WTC11 (cell line): ENCODE results near the gene ADORA1. TPM values are rescaled to one million over a fixed set of nuclear protein-coding genes. Genes with fewer than 3 reads are reported as not detected.

ENCODE experiments used
- ATAC-seq: fragments of 200-7000 bp; cut with Tn5 transposase; 2 replicates; pipeline ENCODE4 v1.10.0; 2021; ENCODE audit warnings: mild to moderate bottlenecking, moderate library complexity
- CTCF ChIA-PET: fragments of 300-600 bp; sonication (Branson Sonifier 250); formaldehyde crosslinking; loops from one replicate; lab custom pipeline; 2021; ENCODE audit warnings: antibody characterized with exemption; lab: Charles Lee
- POLR2A ChIA-PET: fragments of 350-600 bp; sonication (Branson Sonifier 250); formaldehyde crosslinking; loops from one replicate; lab custom pipeline; 2021; ENCODE audit warnings: antibody characterized with exemption; lab: Charles Lee
- DNase-seq: peaks from one replicate; pipeline ENCODE4 v3.0.0; 2021; ENCODE audit warnings: low spot score
- H3K27ac Mint-ChIP-seq: 2 replicates; pipeline ENCODE4 v1.8.0; 2021; ENCODE audit warnings: mixed read lengths
- H3K27me3 Mint-ChIP-seq: 2 replicates; pipeline ENCODE4 v1.8.0; 2021; ENCODE audit warnings: low read depth, mild to moderate bottlenecking, moderate library complexity, mixed read lengths
- H3K36me3 Mint-ChIP-seq: 2 replicates; pipeline ENCODE4 v1.8.0; 2021; ENCODE audit warnings: mixed read lengths
- H3K4me1 Mint-ChIP-seq: 2 replicates; pipeline ENCODE4 v1.8.0; 2022; ENCODE audit warnings: mixed read lengths
- H3K4me3 Mint-ChIP-seq: 2 replicates; pipeline ENCODE4 v1.8.0; 2021; ENCODE audit warnings: mild to moderate bottlenecking, moderate library complexity, mixed read lengths
- H3K9me3 Mint-ChIP-seq: 2 replicates; pipeline ENCODE4 v1.8.0; 2021; ENCODE audit warnings: mixed read lengths
- ATF2 ChIP-seq: sonication (generic); formaldehyde crosslinking; IDR thresholded peaks from 2 replicates; pipeline ENCODE4 v1.8.1; 2022; ENCODE audit warnings: low read depth, missing genetic modification reagents, borderline replicate concordance
- CBFB ChIP-seq: sonication (generic); formaldehyde crosslinking; IDR thresholded peaks from 2 replicates; pipeline ENCODE4 v1.8.1; 2022; ENCODE audit warnings: mild to moderate bottlenecking, low read depth, missing genetic modification reagents
- FOXK1 ChIP-seq: sonication (generic); formaldehyde crosslinking; IDR thresholded peaks from 2 replicates; pipeline ENCODE4 v1.8.0; 2022; ENCODE audit warnings: mild to moderate bottlenecking, moderate library complexity, missing genetic modification reagents
- FOXP4 ChIP-seq: sonication (generic); formaldehyde crosslinking; IDR thresholded peaks from 2 replicates; pipeline ENCODE4 v1.8.0; 2022; ENCODE audit warnings: mild to moderate bottlenecking, missing genetic modification reagents
- GABPB1 ChIP-seq: sonication (generic); formaldehyde crosslinking; IDR thresholded peaks from 2 replicates; pipeline ENCODE4 v1.8.1; 2023; ENCODE audit warnings: mild to moderate bottlenecking, missing genetic modification reagents
- GTF2I ChIP-seq: fragments of 250-450 bp; sonication (Bioruptor Pico); conservative IDR thresholded peaks from 2 replicates; pipeline ENCODE4 v1.4.0; 2021; ENCODE audit warnings: mild to moderate bottlenecking
- HMGA2 ChIP-seq: fragments of 250-450 bp; sonication (Bioruptor Pico); IDR thresholded peaks from 2 replicates; pipeline ENCODE4 v1.4.0; 2021; ENCODE audit warnings: mild to moderate bottlenecking, moderate library complexity
- MLX ChIP-seq: sonication (generic); formaldehyde crosslinking; IDR thresholded peaks from 2 replicates; pipeline ENCODE4 v1.8.1; 2023; ENCODE audit warnings: mild to moderate bottlenecking, missing genetic modification reagents, moderate library complexity
- RELA ChIP-seq: sonication (generic); formaldehyde crosslinking; IDR thresholded peaks from 2 replicates; pipeline ENCODE4 v1.8.1; 2022; ENCODE audit warnings: missing genetic modification reagents, mild to moderate bottlenecking, borderline replicate concordance
- SMAD4 ChIP-seq: sonication (generic); formaldehyde crosslinking; IDR thresholded peaks from 2 replicates; pipeline ENCODE4 v1.8.0; 2022; ENCODE audit warnings: mild to moderate bottlenecking, missing genetic modification reagents
- STAT6 ChIP-seq: sonication (generic); formaldehyde crosslinking; conservative IDR thresholded peaks from 2 replicates; pipeline ENCODE4 v1.8.1; 2023; ENCODE audit warnings: mild to moderate bottlenecking, low read depth, missing genetic modification reagents, moderate library complexity
- ZNF232 ChIP-seq: sonication (generic); formaldehyde crosslinking; IDR thresholded peaks from 2 replicates; pipeline ENCODE4 v1.8.0; 2022; ENCODE audit warnings: mild to moderate bottlenecking, missing genetic modification reagents
- ZNF423 ChIP-seq: fragments of 250-450 bp; sonication (Bioruptor Pico); IDR thresholded peaks from 2 replicates; pipeline ENCODE4 v2.1.2; 2022; ENCODE audit warnings: mild to moderate bottlenecking, moderate library complexity
- ZNF512 ChIP-seq: sonication (generic); formaldehyde crosslinking; IDR thresholded peaks from 2 replicates; pipeline ENCODE4 v1.8.1; 2022; ENCODE audit warnings: missing genetic modification reagents, borderline replicate concordance
- ZNF532 ChIP-seq: fragments of 250-450 bp; sonication (Bioruptor Pico); IDR thresholded peaks from 2 replicates; pipeline ENCODE4 v1.9.0; 2021; ENCODE audit warnings: mild to moderate bottlenecking, borderline replicate concordance
- ZNF671 ChIP-seq: fragments of 250-450 bp; sonication (Bioruptor Pico); IDR thresholded peaks from 2 replicates; pipeline ENCODE4 v1.8.0; 2021; ENCODE audit warnings: mild to moderate bottlenecking
- total RNA-seq: library from RNA; stranded (reverse); gene quantifications from 3 replicates; pipeline ENCODE4 v1.2.3, GENCODE V29; 2021
- TF ChIP-seq, protein P1 (sequence below): fragments of 250-450 bp; sonication (Bioruptor Pico); IDR thresholded peaks from 2 replicates; pipeline ENCODE4 v1.8.0; 2021; ENCODE audit warnings: mild to moderate bottlenecking
- TF ChIP-seq, protein P2 (sequence below): sonication (generic); formaldehyde crosslinking; IDR thresholded peaks from 2 replicates; pipeline ENCODE4 v1.8.1; 2023; ENCODE audit warnings: mild to moderate bottlenecking, moderate library complexity, missing genetic modification reagents
- TF ChIP-seq, protein P3 (sequence below): sonication (generic); formaldehyde crosslinking; IDR thresholded peaks from 2 replicates; pipeline ENCODE4 v1.8.0; 2022; ENCODE audit warnings: mild to moderate bottlenecking, missing genetic modification reagents

Gene ADORA1
- total RNA-seq, 1 experiment from 2014 or later: 1.8 TPM

DNA sequence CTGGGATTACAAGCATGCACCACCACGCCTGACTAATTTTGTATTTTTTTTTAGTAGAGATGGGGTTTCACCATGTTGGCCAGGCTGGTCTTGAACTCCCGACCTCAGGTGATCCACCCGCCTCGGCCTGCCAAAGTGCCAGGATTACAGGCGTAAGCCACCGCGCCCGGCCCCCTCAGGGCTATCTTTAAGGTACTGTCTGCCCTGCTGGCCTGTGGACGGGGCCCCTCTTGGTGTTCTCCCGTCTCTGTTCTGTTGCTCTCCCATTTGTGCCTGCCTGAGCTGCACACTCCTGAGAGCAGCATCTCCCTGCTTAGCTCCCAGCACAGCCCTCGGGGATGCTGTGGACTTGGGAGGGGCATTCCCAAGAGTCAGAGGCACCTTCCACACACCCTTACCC is 34.2 kb downstream of the ADORA1 start:
- H3K9me3 Mint-ChIP-seq: peaks cover 13% of the 10 kb centered on the region
- POLR2A ChIA-PET: no interaction called here

More for the DNA sequence above, 34.2 kb downstream of the ADORA1 start:
- no peak overlapping the region for H3K27ac Mint-ChIP-seq
- H3K36me3 Mint-ChIP-seq: peaks cover 3% of the 10 kb centered on the region; the same call in 1 of the 2 replicates
- H3K4me3 Mint-ChIP-seq: no peak overlapping the region
- ATAC-seq: no peak
- DNase-seq: no peak
- no peak for TF ChIP-seq ZNF532 (CRISPR knock-in tag)
- no peak for TF ChIP-seq ZNF232
- no peak for TF ChIP-seq RELA (CRISPR knock-in tag)
- TF ChIP-seq ZNF671 (CRISPR knock-in tag): no peak
- TF ChIP-seq, protein P1, sequence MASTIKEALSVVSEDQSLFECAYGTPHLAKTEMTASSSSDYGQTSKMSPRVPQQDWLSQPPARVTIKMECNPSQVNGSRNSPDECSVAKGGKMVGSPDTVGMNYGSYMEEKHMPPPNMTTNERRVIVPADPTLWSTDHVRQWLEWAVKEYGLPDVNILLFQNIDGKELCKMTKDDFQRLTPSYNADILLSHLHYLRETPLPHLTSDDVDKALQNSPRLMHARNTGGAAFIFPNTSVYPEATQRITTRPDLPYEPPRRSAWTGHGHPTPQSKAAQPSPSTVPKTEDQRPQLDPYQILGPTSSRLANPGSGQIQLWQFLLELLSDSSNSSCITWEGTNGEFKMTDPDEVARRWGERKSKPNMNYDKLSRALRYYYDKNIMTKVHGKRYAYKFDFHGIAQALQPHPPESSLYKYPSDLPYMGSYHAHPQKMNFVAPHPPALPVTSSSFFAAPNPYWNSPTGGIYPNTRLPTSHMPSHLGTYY: no peak
- TF ChIP-seq, protein P2, sequence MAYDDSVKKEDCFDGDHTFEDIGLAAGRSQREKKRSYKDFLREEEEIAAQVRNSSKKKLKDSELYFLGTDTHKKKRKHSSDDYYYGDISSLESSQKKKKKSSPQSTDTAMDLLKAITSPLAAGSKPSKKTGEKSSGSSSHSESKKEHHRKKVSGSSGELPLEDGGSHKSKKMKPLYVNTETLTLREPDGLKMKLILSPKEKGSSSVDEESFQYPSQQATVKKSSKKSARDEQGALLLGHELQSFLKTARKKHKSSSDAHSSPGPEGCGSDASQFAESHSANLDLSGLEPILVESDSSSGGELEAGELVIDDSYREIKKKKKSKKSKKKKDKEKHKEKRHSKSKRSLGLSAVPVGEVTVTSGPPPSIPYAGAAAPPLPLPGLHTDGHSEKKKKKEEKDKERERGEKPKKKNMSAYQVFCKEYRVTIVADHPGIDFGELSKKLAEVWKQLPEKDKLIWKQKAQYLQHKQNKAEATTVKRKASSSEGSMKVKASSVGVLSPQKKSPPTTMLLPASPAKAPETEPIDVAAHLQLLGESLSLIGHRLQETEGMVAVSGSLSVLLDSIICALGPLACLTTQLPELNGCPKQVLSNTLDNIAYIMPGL (CRISPR knock-in tag): no peak
- no peak for TF ChIP-seq FOXP4 (CRISPR knock-in tag)
- TF ChIP-seq GTF2I (CRISPR knock-in tag): no peak
- no peak for TF ChIP-seq HMGA2 (CRISPR knock-in tag)
- no peak for TF ChIP-seq MLX (CRISPR knock-in tag)
- TF ChIP-seq ZNF423 (CRISPR knock-in tag): no peak
- TF ChIP-seq ATF2 (CRISPR knock-in tag): no peak
- TF ChIP-seq GABPB1 (CRISPR knock-in tag): no peak
- no peak for TF ChIP-seq SMAD4 (CRISPR knock-in tag)
- TF ChIP-seq, protein P3, sequence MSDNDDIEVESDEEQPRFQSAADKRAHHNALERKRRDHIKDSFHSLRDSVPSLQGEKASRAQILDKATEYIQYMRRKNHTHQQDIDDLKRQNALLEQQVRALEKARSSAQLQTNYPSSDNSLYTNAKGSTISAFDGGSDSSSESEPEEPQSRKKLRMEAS (CRISPR knock-in tag): no peak
- no peak for TF ChIP-seq CBFB (CRISPR knock-in tag)
- TF ChIP-seq FOXK1 (CRISPR knock-in tag): no peak
- TF ChIP-seq STAT6 (CRISPR knock-in tag): no peak
- TF ChIP-seq ZNF512 (CRISPR knock-in tag): no peak
- TF ChIP-seq, all 79 proteins: peak for 0
- CTCF ChIA-PET: interaction anchor here (0.6 to 2.7 kb wide), 7 partner anchors 11 to 121 kb away, joined by 3 to 11 read pairs (median 4); no protein-coding TSS in a partner anchor
- H3K27me3 Mint-ChIP-seq: no peaks in the 10 kb centered on the region; the same call in none of the 2 replicates
- peaks cover 6% of the 10 kb centered on the region; the same call in 1 of the 2 replicates for H3K4me1 Mint-ChIP-seq
